ENCODE measurements around the gene CENPB. TPM values are rescaled to one million over a fixed set of nuclear protein-coding genes. Genes with fewer than 3 reads are reported as not detected.

CENPB gene
- total and polyA plus RNA-seq, 10 of the 15 experiments (the other 5 are each of a cell fraction or from before 2014, with no cell fraction given): 0.16 to 71.2 (median 14.0) TPM

DNA sequence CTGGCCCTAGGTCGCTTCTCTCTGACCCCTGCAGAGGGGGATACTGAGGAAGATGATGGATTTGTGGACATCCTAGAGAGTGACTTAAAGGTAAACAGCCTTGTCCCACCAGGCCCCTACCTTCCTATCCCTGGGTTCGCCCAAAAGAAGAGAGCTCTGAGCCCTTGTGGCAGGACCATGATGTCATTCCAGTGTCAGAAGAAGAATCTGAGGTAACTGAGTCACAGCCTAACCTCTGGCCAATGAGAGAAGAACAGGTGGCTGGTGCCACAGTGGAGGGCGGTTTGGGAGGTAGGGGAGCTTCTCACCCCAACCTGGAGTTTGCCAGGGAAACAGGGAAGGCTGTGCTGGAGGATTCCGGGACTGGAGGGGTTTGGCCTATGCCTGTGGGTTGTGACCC lies 14.8 kb upstream of the CENPB start:
- peaks cover 23 to 28% of the 10 kb centered on the region in 2 experiments for H3K36me3 ChIP-seq (ENCODE audit: control insufficient read depth in 2 of 2, insufficient read depth in 2 of 2, low read length in 1 of 2)
- ChIA-PET RAD21 (ENCODE audit: unreplicated experiment) (no interaction called here), POLR2A (interaction anchor here (0.7 to 1.3 kb wide), 3 partner anchors 7 to 19 kb away, joined by 3 to 4 read pairs (median 3); partner anchors contain the start of gene AP5S1), CTCF (interaction anchor here (3.8 kb wide), 1 partner anchor 18 kb away, joined by 33 read pairs; the partner anchor contains the start of gene AP5S1), SMC1A (ENCODE audit: uncharacterized antibody, unreplicated experiment) (interaction anchor here (0.8 to 2.3 kb wide), 3 partner anchors 12 to 42 kb away, joined by 3 to 6 read pairs (median 6); no protein-coding TSS in a partner anchor)
- BruUV-seq (replicated peaks): no TSS peak
- H3K9me3 ChIP-seq (replicated peaks; ENCODE audit: control insufficient read depth, insufficient read depth, low read length): no peaks in the 10 kb centered on the region
- FAIRE-seq (no peak), DNase-seq (ENCODE audit: low read depth, low spot score) (no peak), ATAC-seq (no peak)
- H3K27me3 ChIP-seq (replicated peaks in 1 of 2; ENCODE audit: control insufficient read depth in 2 of 2, insufficient read depth in 2 of 2, low read length in 1 of 2): no peaks in the 10 kb centered on the region
- TF ChIP-seq, protein P1, sequence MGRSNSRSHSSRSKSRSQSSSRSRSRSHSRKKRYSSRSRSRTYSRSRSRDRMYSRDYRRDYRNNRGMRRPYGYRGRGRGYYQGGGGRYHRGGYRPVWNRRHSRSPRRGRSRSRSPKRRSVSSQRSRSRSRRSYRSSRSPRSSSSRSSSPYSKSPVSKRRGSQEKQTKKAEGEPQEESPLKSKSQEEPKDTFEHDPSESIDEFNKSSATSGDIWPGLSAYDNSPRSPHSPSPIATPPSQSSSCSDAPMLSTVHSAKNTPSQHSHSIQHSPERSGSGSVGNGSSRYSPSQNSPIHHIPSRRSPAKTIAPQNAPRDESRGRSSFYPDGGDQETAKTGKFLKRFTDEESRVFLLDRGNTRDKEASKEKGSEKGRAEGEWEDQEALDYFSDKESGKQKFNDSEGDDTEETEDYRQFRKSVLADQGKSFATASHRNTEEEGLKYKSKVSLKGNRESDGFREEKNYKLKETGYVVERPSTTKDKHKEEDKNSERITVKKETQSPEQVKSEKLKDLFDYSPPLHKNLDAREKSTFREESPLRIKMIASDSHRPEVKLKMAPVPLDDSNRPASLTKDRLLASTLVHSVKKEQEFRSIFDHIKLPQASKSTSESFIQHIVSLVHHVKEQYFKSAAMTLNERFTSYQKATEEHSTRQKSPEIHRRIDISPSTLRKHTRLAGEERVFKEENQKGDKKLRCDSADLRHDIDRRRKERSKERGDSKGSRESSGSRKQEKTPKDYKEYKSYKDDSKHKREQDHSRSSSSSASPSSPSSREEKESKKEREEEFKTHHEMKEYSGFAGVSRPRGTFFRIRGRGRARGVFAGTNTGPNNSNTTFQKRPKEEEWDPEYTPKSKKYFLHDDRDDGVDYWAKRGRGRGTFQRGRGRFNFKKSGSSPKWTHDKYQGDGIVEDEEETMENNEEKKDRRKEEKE (IDR thresholded peaks at IDR 0.05): no peak
- no peak for TF ChIP-seq DPF2 (IDR thresholded peaks at IDR 0.05)
- TF ChIP-seq SREBF1 (IDR thresholded peaks at IDR 0.05; ENCODE audit: low read length): no peak
- no peak for TF ChIP-seq SIN3A (IDR thresholded peaks at IDR 0.05; ENCODE audit: low read depth, low read length)
- TF ChIP-seq ZNF384 (IDR thresholded peaks at IDR 0.05; ENCODE audit: borderline replicate concordance, low read depth, low read length): no peak
- TF ChIP-seq RFX5 (IDR thresholded peaks at IDR 0.05; ENCODE audit: low read depth, low read length): no peak
- no peak for TF ChIP-seq CBFB (IDR thresholded peaks at IDR 0.05; ENCODE audit: low read depth)
- no peak for TF ChIP-seq ETV6 (conservative IDR thresholded peaks at IDR 0.05 in 1 of 2, IDR thresholded peaks at IDR 0.05 in 1 of 2; ENCODE audit: borderline replicate concordance in 1 of 2, low read depth in 1 of 2)
- TF ChIP-seq, protein P2, sequence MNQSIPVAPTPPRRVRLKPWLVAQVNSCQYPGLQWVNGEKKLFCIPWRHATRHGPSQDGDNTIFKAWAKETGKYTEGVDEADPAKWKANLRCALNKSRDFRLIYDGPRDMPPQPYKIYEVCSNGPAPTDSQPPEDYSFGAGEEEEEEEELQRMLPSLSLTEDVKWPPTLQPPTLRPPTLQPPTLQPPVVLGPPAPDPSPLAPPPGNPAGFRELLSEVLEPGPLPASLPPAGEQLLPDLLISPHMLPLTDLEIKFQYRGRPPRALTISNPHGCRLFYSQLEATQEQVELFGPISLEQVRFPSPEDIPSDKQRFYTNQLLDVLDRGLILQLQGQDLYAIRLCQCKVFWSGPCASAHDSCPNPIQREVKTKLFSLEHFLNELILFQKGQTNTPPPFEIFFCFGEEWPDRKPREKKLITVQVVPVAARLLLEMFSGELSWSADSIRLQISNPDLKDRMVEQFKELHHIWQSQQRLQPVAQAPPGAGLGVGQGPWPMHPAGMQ (IDR thresholded peaks at IDR 0.05; ENCODE audit: borderline replicate concordance): no peak
- TF ChIP-seq MEF2B (IDR thresholded peaks at IDR 0.05; ENCODE audit: partially characterized antibody, poor library complexity, severe bottlenecking): no peak
- in situ Hi-C loops (cut with MboI): no loop called here
- H3K79me2 ChIP-seq (ENCODE audit: control insufficient read depth, insufficient read depth, low read length): peaks cover 18% of the 10 kb centered on the region
- no peak overlapping the region for H2AFZ ChIP-seq (ENCODE audit: control insufficient read depth, low read depth, low read length)
- H3K9ac ChIP-seq (ENCODE audit: control insufficient read depth, insufficient read depth, low read length): no peak overlapping the region
- no peak overlapping the region for H3K4me2 ChIP-seq (ENCODE audit: control insufficient read depth, insufficient read depth)
- WGBS (ENCODE audit: insufficient coverage, insufficient replicate concordance, low lambda C conversion rate, missing lambda C conversion rate): 74% methylated on average over 4 of the region's 4 CpGs
- peaks cover 41% of the 10 kb centered on the region for H3K4me1 ChIP-seq (ENCODE audit: control insufficient read depth, insufficient read depth, low read length)
- intact Hi-C loops (cut with micrococcal nuclease; ENCODE audit: unreplicated experiment): no loop called here
- H3K27ac ChIP-seq (ENCODE audit: control insufficient read depth, insufficient read depth): no peak overlapping the region
- H4K20me1 ChIP-seq (ENCODE audit: control insufficient read depth, insufficient read depth): no peaks in the 10 kb centered on the region
- H3K4me3 ChIP-seq: no peak overlapping the region
